Tibial nerve (tissue), 4 donors: Measurements from ENCODE around the gene PLXDC2.

Source experiments
- CTCF ChIP-seq, 5 experiments: fragments of 200-600 bp in 3 of 5; fragments of 450-650 bp in 2 of 5; sonication (generic) in 3 of 5; IDR thresholded peaks; one replicate each; pipeline ENCODE4 v1.5.1; 2016 to 2019; ENCODE audit warnings: antibody characterized with exemption in 5 of 5, mild to moderate bottlenecking in 3 of 5, moderate library complexity in 2 of 5
- EP300 ChIP-seq, 2 donors: sonication (generic); formaldehyde crosslinking; IDR thresholded peaks; one replicate each; pipeline ENCODE4 v1.6.1; 2017; ENCODE audit warnings: antibody characterized with exemption in 2 of 2, mild to moderate bottlenecking in 1 of 2

GRCh38 chr10:19817231-19817933 lies 1.1 kb downstream of the PLXDC2 start:
- TF ChIP-seq EP300 (IDR thresholded peaks at IDR 0.05): no peak
- peak in 3 of 5 experiments; percentile 7 to 20 (median 16) for TF ChIP-seq CTCF (IDR thresholded peaks at IDR 0.05)
